Measurements from ENCODE around the gene SSH2.
A peak's percentile ranks its signal among the peaks of the same experiment; 100 is the strongest.

SSH2 gene

DNA sequence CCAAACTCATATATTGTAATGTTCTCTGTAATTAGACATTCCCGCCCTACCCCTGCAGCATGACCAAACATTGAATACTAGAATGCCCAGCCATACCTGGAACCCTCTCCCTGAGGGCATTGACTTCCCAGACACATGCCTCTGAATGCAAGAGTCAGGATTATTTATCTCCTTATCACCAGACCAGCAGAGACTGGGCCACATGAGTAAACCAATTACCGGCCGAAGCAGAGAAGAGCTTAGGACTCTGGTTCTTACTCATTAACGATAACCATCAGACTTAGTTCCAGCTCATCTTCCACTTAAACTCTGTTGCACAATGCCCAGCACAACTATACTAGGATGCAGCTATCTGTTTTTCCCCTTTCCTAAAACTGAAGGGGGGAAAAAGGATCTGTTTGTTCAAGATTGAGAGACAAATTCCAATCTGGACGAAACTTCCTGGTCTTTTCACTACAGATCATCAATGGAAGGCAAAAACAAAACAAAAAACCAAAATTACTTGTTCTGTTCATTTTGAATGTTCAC is 219.1 kb downstream of the SSH2 start:
- no peaks in the 10 kb centered on the region for H3K27me3 ChIP-seq (ENCODE audit: insufficient read depth, low read length)
- peak overlapping the region; percentile 51 for H3K27ac ChIP-seq (ENCODE audit: low read depth, low read length)
- peaks cover 35% of the 10 kb centered on the region for H3K4me1 ChIP-seq (ENCODE audit: control insufficient read depth, insufficient read depth, low read length, unreplicated experiment)
- H3K4me3 ChIP-seq (ENCODE audit: low read depth, low read length) = peak overlapping the region; percentile 14; the same call in 1 of the 2 replicates
- H2AFZ ChIP-seq (ENCODE audit: low read length, unreplicated experiment) = no peak overlapping the region
- no peaks in the 10 kb centered on the region for H3K79me2 ChIP-seq (ENCODE audit: control insufficient read depth, insufficient read depth, low read length, unreplicated experiment)
- no peaks in the 10 kb centered on the region for H3K36me3 ChIP-seq (ENCODE audit: insufficient read depth, low read length)

DNA sequence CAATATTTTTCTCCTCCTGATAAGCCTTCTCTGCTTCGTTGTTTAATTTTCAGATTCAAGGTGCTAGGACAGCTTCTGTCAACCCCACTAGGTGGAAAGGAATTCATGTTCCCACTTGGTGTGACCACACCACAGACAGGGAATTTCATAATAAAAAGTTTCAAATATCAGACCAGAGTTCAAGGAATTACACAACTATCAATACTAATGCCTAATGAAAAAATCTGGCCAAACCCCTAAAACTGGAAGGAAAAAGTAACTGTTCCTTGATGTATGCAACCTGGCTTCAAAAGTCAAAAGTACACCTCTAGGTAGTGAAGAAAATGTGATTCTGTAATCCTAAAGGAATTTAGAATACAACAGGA is 219.5 kb downstream of the SSH2 start:
- H3K4me3 ChIP-seq (ENCODE audit: low read depth, low read length) = peak overlapping the region; percentile 14; the same call in 1 of the 2 replicates
- peak overlapping the region; percentile 51 for H3K27ac ChIP-seq (ENCODE audit: low read depth, low read length)
- H3K36me3 ChIP-seq (ENCODE audit: insufficient read depth, low read length) = no peaks in the 10 kb centered on the region
- no peak overlapping the region for H2AFZ ChIP-seq (ENCODE audit: low read length, unreplicated experiment)
- H3K4me1 ChIP-seq (ENCODE audit: control insufficient read depth, insufficient read depth, low read length, unreplicated experiment) = peaks cover 36% of the 10 kb centered on the region
- H3K79me2 ChIP-seq (ENCODE audit: control insufficient read depth, insufficient read depth, low read length, unreplicated experiment) = no peaks in the 10 kb centered on the region
- H3K27me3 ChIP-seq (ENCODE audit: insufficient read depth, low read length) = no peaks in the 10 kb centered on the region

DNA sequence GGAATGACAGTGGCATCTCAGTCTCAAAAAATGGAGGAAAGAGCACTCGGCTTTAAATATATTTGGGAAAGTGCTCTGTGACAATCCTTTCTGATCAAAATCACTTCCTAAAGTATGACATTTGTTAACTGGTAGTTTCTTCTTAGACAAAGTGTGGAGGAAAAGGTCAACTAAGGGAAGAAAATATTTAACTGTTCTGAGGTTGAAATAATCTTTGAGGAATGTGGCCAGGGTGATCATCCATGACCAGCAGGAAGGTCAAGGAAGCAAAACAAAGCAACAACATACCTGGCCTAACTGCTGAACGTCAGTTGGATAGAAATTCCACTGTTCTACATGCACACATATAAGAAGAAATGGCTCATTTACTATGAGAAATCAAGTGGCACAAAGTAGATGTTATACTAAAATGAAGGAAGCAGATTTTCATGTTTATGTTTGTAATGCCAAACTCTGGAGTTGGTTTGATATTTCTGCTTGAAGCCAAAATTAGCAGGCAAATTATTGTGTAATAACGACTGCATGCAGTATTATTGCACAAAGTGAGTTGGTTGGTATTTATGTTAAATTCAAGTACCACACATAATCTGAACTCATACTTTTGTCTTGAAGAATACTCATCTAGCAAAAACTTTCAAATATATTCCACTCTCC is 220.0 kb downstream of the SSH2 start:
- H3K4me1 ChIP-seq (ENCODE audit: control insufficient read depth, insufficient read depth, low read length, unreplicated experiment) = peaks cover 36% of the 10 kb centered on the region
- H3K27ac ChIP-seq (ENCODE audit: low read depth, low read length) = peak overlapping the region; percentile 51
- no peak overlapping the region; the same call in 1 of the 2 replicates for H3K4me3 ChIP-seq (ENCODE audit: low read depth, low read length)
- H2AFZ ChIP-seq (ENCODE audit: low read length, unreplicated experiment) = no peak overlapping the region
- no peaks in the 10 kb centered on the region for H3K27me3 ChIP-seq (ENCODE audit: insufficient read depth, low read length)
- H3K36me3 ChIP-seq (ENCODE audit: insufficient read depth, low read length) = no peaks in the 10 kb centered on the region
- H3K79me2 ChIP-seq (ENCODE audit: control insufficient read depth, insufficient read depth, low read length, unreplicated experiment) = no peaks in the 10 kb centered on the region

DNA sequence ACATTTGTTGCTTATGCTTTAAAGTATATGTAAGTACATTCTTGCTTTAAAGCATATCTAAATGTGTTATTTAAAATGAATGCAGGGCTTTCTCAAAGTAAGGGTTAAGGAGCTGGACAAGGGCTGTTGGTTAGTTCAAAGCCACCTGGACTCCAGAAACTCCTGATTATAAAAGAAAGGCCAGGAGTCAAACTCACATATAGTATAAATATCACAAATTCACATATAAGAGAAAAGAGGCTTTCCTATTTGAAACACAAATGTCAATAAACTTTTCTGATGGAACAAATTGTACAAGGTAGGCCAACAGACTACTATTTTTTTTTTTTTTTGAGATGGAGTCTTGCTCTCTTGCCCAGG is 222.8 kb downstream of the SSH2 start:
- Histone ChIP-seq H3K36me3 (ENCODE audit: insufficient read depth, low read length) (peaks cover 3% of the 10 kb centered on the region; the same call in 1 of the 2 replicates), H3K4me3 (ENCODE audit: low read depth, low read length) (no peak overlapping the region), H3K27ac (ENCODE audit: low read depth, low read length) (no peak overlapping the region), H3K4me1 (ENCODE audit: control insufficient read depth, insufficient read depth, low read length, unreplicated experiment) (peaks cover 36% of the 10 kb centered on the region), H2AFZ (ENCODE audit: low read length, unreplicated experiment) (no peak overlapping the region), H3K79me2 (ENCODE audit: control insufficient read depth, insufficient read depth, low read length, unreplicated experiment) (no peaks in the 10 kb centered on the region), H3K27me3 (ENCODE audit: insufficient read depth, low read length) (no peaks in the 10 kb centered on the region)

DNA sequence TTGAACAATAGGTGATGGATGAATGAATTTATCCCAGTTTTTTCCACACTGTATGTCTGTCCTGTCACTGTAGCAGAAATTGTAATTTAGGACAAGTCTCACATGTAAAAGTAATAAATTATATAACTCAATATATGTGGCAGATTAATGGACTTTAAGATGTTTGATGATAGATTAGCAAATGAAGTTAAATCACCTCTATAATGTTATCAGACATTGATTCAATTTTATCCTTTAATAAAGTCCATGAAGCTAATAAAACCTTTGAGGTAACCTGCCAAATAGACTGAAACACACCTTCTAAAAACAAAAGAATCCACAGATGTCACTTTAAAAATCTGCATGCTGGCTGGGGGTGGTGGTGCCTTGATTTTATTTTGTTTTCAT is 224.0 kb downstream of the SSH2 start:
- Histone ChIP-seq H3K27ac (ENCODE audit: low read depth, low read length) (no peak overlapping the region), H3K27me3 (ENCODE audit: insufficient read depth, low read length) (no peaks in the 10 kb centered on the region), H3K79me2 (ENCODE audit: control insufficient read depth, insufficient read depth, low read length, unreplicated experiment) (no peaks in the 10 kb centered on the region), H3K4me3 (ENCODE audit: low read depth, low read length) (no peak overlapping the region), H2AFZ (ENCODE audit: low read length, unreplicated experiment) (no peak overlapping the region), H3K4me1 (ENCODE audit: control insufficient read depth, insufficient read depth, low read length, unreplicated experiment) (peaks cover 27% of the 10 kb centered on the region), H3K36me3 (ENCODE audit: insufficient read depth, low read length) (peaks cover 3% of the 10 kb centered on the region; the same call in 1 of the 2 replicates)

DNA sequence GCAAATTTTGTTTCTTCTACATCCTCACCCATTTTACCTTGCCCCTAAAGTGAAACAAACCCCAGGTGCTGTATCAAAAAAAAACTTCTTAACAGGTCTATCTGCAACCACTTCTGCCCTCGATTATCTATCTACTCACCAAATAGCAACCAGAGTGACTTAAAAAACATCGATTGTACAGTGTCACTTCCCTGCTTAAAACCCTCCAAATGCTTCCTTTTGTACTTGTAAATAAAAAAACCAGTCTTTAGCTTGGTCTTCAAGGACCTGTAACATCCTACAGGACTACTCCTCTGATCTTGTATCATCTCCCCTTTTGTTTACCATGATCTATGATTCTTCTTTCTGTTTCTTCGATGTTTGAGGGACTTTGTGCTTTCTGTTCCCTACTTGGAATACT is 224.6 kb downstream of the SSH2 start:
- Histone ChIP-seq H3K27ac (ENCODE audit: low read depth, low read length) (no peak overlapping the region), H3K27me3 (ENCODE audit: insufficient read depth, low read length) (no peaks in the 10 kb centered on the region), H3K36me3 (ENCODE audit: insufficient read depth, low read length) (peaks cover 3% of the 10 kb centered on the region; the same call in 1 of the 2 replicates), H2AFZ (ENCODE audit: low read length, unreplicated experiment) (no peak overlapping the region), H3K4me3 (ENCODE audit: low read depth, low read length) (no peak overlapping the region), H3K79me2 (ENCODE audit: control insufficient read depth, insufficient read depth, low read length, unreplicated experiment) (no peaks in the 10 kb centered on the region), H3K4me1 (ENCODE audit: control insufficient read depth, insufficient read depth, low read length, unreplicated experiment) (peaks cover 21% of the 10 kb centered on the region)

DNA sequence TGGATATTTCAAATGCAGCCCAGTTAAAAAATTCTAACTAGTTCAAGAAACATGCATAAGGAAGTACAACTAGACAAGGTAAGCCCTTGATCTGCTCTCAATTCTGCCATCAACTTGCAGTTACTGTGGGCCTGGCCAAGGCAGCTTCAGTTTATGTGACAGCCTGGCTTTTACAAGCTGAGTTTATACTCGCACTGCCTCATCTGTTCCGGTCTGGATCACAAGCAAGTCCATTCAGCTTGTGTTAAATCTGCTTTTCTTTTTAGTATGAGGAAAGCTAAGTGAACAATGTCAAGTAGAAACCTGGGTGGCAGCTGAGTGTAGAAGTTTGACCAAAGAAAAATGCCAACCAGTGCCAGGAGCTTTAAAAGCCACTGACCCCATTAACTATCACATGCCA is 230.7 kb downstream of the SSH2 start:
- peaks cover 3% of the 10 kb centered on the region; the same call in 1 of the 2 replicates for H3K36me3 ChIP-seq (ENCODE audit: insufficient read depth, low read length)
- H3K79me2 ChIP-seq (ENCODE audit: control insufficient read depth, insufficient read depth, low read length, unreplicated experiment) = no peaks in the 10 kb centered on the region
- no peak overlapping the region for H3K4me3 ChIP-seq (ENCODE audit: low read depth, low read length)
- H3K4me1 ChIP-seq (ENCODE audit: control insufficient read depth, insufficient read depth, low read length, unreplicated experiment) = no peaks in the 10 kb centered on the region
- H2AFZ ChIP-seq (ENCODE audit: low read length, unreplicated experiment) = no peak overlapping the region
- H3K27ac ChIP-seq (ENCODE audit: low read depth, low read length) = no peak overlapping the region
- no peaks in the 10 kb centered on the region for H3K27me3 ChIP-seq (ENCODE audit: insufficient read depth, low read length)

DNA sequence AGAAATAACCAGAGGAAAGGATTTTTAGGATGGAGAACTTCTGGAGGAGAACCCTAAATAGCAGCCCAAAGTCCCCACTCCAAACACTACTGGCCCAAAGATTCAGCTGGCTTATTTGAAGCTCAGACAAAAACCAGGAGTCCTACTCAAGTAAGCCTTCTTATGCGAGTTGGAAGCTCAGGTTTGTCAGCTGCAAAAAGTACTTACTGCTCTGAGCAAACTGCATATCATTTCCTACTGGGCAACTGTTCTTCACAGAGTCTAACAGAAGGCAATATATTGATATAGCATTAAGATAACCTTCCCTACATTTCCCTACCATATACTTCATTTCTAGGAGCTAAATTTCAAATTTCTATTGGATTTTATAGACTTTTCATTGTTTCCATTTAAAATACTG is 231.2 kb downstream of the SSH2 start:
- peaks cover 3% of the 10 kb centered on the region; the same call in 1 of the 2 replicates for H3K36me3 ChIP-seq (ENCODE audit: insufficient read depth, low read length)
- H3K4me1 ChIP-seq (ENCODE audit: control insufficient read depth, insufficient read depth, low read length, unreplicated experiment) = no peaks in the 10 kb centered on the region
- H3K27ac ChIP-seq (ENCODE audit: low read depth, low read length) = no peak overlapping the region
- H2AFZ ChIP-seq (ENCODE audit: low read length, unreplicated experiment) = no peak overlapping the region
- no peaks in the 10 kb centered on the region for H3K79me2 ChIP-seq (ENCODE audit: control insufficient read depth, insufficient read depth, low read length, unreplicated experiment)
- H3K27me3 ChIP-seq (ENCODE audit: insufficient read depth, low read length) = no peaks in the 10 kb centered on the region
- no peak overlapping the region for H3K4me3 ChIP-seq (ENCODE audit: low read depth, low read length)

DNA sequence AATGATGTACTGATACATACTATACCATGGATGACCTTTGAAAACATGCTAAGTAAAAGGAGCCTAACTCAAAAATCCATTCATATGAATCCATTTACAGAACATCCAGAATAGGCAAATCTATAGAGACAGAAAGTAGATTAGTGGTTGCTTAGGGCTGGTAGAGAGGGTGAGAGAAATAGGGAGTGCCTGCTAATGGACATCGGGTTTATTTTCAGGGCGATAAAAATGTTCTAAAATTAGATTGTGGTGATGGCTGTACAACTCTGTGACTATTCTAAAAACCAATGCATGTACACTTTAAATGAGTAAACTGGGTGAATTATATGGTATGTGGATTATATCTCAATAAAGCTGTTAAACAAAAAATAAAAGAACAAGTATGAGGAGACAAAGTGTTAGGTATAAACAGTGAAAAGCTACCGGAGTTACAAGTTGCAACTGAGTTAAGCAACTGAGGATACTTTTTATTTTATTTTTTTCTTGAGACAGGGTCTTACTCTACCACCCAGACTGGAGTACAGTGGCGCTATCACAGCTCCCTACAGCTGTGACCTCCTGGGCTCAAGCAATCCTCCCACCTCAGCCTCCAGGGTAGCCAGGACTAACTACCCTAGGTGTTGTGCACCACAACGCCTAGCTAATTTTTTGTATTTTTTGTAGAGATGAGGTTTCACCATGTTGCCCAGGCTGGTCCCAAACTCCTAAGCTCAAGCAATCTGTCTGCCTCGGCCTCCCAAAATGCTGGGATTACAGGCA is 231.8 kb downstream of the SSH2 start:
- Histone ChIP-seq H3K79me2 (ENCODE audit: control insufficient read depth, insufficient read depth, low read length, unreplicated experiment) (no peaks in the 10 kb centered on the region), H3K4me1 (ENCODE audit: control insufficient read depth, insufficient read depth, low read length, unreplicated experiment) (no peaks in the 10 kb centered on the region), H3K36me3 (ENCODE audit: insufficient read depth, low read length) (peaks cover 3% of the 10 kb centered on the region; the same call in 1 of the 2 replicates), H3K4me3 (ENCODE audit: low read depth, low read length) (no peak overlapping the region), H3K27ac (ENCODE audit: low read depth, low read length) (no peak overlapping the region), H3K27me3 (ENCODE audit: insufficient read depth, low read length) (no peaks in the 10 kb centered on the region), H2AFZ (ENCODE audit: low read length, unreplicated experiment) (no peak overlapping the region)

DNA sequence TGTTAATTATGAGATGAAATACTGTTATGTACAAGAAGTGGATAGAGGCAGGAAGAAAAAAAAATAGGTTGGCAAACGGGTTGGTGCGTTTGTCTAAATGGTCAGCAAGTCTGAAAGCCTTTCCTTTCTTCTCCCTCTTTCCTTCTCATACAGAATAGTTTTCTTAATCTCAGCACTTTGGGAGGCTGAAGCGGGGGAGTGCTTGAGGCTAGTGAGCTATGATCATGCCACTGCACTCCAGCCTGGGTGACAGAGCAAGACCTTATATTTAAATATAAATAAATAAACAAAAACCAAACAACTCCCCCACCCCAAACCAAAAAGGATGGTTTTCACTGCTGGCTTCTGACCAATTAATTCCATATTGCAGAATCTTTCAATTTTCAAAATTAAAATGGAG is 232.7 kb downstream of the SSH2 start:
- Histone ChIP-seq H2AFZ (ENCODE audit: low read length, unreplicated experiment) (no peak overlapping the region), H3K36me3 (ENCODE audit: insufficient read depth, low read length) (no peaks in the 10 kb centered on the region), H3K27me3 (ENCODE audit: insufficient read depth, low read length) (no peaks in the 10 kb centered on the region), H3K79me2 (ENCODE audit: control insufficient read depth, insufficient read depth, low read length, unreplicated experiment) (no peaks in the 10 kb centered on the region), H3K4me1 (ENCODE audit: control insufficient read depth, insufficient read depth, low read length, unreplicated experiment) (peaks cover 6% of the 10 kb centered on the region), H3K27ac (ENCODE audit: low read depth, low read length) (no peak overlapping the region), H3K4me3 (ENCODE audit: low read depth, low read length) (no peak overlapping the region)

Data from ACC112 (cell line).